SK-N-SH treated with all-trans-retinoic acid at 6 μM for 48 hours (cell line): ENCODE data around the gene JUND.

Experiments
- ATAC-seq: fragments of 200-7000 bp; cut with Tn5 transposase; 3 replicates; pipeline ENCODE4 v1.9.1; 2020; ENCODE audit warnings: mild to moderate bottlenecking, moderate library complexity
- ARNTL ChIP-seq: fragments of 450-650 bp; formaldehyde crosslinking; IDR thresholded peaks from 2 replicates; pipeline ENCODE4 v1.5.0; 2020; ENCODE audit warnings: low read depth, mild to moderate bottlenecking, moderate library complexity, borderline replicate concordance
- BACH2 ChIP-seq: fragments of 250-450 bp; sonication (Bioruptor Pico); IDR thresholded peaks from 2 replicates; pipeline ENCODE4 v1.9.0; 2021; ENCODE audit warnings: mild to moderate bottlenecking, borderline replicate concordance
- CSDC2 ChIP-seq: fragments of 250-450 bp; sonication (Bioruptor Pico); IDR thresholded peaks from 2 replicates; pipeline ENCODE4 v1.5.0; 2020; ENCODE audit warnings: mild to moderate bottlenecking, moderate library complexity
- ESRRG ChIP-seq: fragments of 250-450 bp; sonication (Bioruptor Pico); IDR thresholded peaks from 2 replicates; pipeline ENCODE4 v1.6.1; 2021; ENCODE audit warnings: mild to moderate bottlenecking
- GLIS3 ChIP-seq: fragments of 250-450 bp; sonication (Bioruptor Pico); IDR thresholded peaks from 2 replicates; pipeline ENCODE4 v1.5.0; 2020; ENCODE audit warnings: mild to moderate bottlenecking, moderate library complexity
- ISL1 ChIP-seq: fragments of 250-450 bp; sonication (Bioruptor Pico); IDR thresholded peaks from 2 replicates; pipeline ENCODE4 v2.1.2; 2022; ENCODE audit warnings: mild to moderate bottlenecking, moderate library complexity
- OSR1 ChIP-seq: fragments of 250-450 bp; sonication (Bioruptor Pico); IDR thresholded peaks from 2 replicates; pipeline ENCODE4 v1.8.0; 2022; ENCODE audit warnings: moderate library complexity, mild to moderate bottlenecking, inconsistent platforms
- PPARA ChIP-seq: fragments of 250-450 bp; sonication (Bioruptor Pico); IDR thresholded peaks from 2 replicates; pipeline ENCODE4 v1.5.0; 2020; ENCODE audit warnings: mild to moderate bottlenecking, borderline replicate concordance
- RARB ChIP-seq: fragments of 250-450 bp; sonication (Bioruptor Pico); IDR thresholded peaks from 2 replicates; pipeline ENCODE4 v1.8.0; 2021; ENCODE audit warnings: mild to moderate bottlenecking, moderate library complexity
- TCF4 ChIP-seq: fragments of 250-450 bp; sonication (Bioruptor Pico); IDR thresholded peaks from 2 replicates; pipeline ENCODE4 v1.8.0; 2021; ENCODE audit warnings: mild to moderate bottlenecking, moderate library complexity, borderline replicate concordance
- TOX ChIP-seq: fragments of 250-450 bp; sonication (Bioruptor Pico); IDR thresholded peaks from 2 replicates; pipeline ENCODE4 v1.8.0; 2021; ENCODE audit warnings: mild to moderate bottlenecking, moderate library complexity, borderline replicate concordance
- ZFP3 ChIP-seq: fragments of 250-450 bp; sonication (Bioruptor Pico); IDR thresholded peaks from 2 replicates; pipeline ENCODE4 v1.5.0; 2020; ENCODE audit warnings: mild to moderate bottlenecking, moderate library complexity
- ZFP30 ChIP-seq: fragments of 450-650 bp; formaldehyde crosslinking; IDR thresholded peaks from 2 replicates; pipeline ENCODE4 v1.5.0; 2022; ENCODE audit warnings: mild to moderate bottlenecking, moderate library complexity
- ZNF565 ChIP-seq: fragments of 450-650 bp; formaldehyde crosslinking; conservative IDR thresholded peaks from 2 replicates; pipeline ENCODE4 v1.5.0; 2020; ENCODE audit warnings: low read depth, mild to moderate bottlenecking, moderate library complexity
- ZNF70 ChIP-seq: fragments of 450-650 bp; formaldehyde crosslinking; IDR thresholded peaks from 2 replicates; pipeline ENCODE4 v1.5.0; 2020; ENCODE audit warnings: mild to moderate bottlenecking, moderate library complexity
- TF ChIP-seq, protein P1 (sequence below): fragments of 250-450 bp; sonication (Bioruptor Pico); IDR thresholded peaks from 2 replicates; pipeline ENCODE4 v1.8.0; 2020; ENCODE audit warnings: mild to moderate bottlenecking, moderate library complexity, borderline replicate concordance
- TF ChIP-seq, protein P2 (sequence below): fragments of 250-450 bp; sonication (Bioruptor Pico); IDR thresholded peaks from 2 replicates; pipeline ENCODE4 v1.5.1; 2021; ENCODE audit warnings: mild to moderate bottlenecking, moderate library complexity
- TF ChIP-seq, protein P3 (sequence below): fragments of 250-450 bp; sonication (Bioruptor Pico); IDR thresholded peaks from 2 replicates; pipeline ENCODE4 v1.5.1; 2020; ENCODE audit warnings: low read depth, mild to moderate bottlenecking, moderate library complexity
- TF ChIP-seq, protein P4 (sequence below): fragments of 250-450 bp; sonication (Bioruptor Pico); IDR thresholded peaks from 2 replicates; pipeline ENCODE4 v1.8.0; 2021; ENCODE audit warnings: low read depth, mild to moderate bottlenecking, moderate library complexity, borderline replicate concordance

Gene JUND

DNA sequence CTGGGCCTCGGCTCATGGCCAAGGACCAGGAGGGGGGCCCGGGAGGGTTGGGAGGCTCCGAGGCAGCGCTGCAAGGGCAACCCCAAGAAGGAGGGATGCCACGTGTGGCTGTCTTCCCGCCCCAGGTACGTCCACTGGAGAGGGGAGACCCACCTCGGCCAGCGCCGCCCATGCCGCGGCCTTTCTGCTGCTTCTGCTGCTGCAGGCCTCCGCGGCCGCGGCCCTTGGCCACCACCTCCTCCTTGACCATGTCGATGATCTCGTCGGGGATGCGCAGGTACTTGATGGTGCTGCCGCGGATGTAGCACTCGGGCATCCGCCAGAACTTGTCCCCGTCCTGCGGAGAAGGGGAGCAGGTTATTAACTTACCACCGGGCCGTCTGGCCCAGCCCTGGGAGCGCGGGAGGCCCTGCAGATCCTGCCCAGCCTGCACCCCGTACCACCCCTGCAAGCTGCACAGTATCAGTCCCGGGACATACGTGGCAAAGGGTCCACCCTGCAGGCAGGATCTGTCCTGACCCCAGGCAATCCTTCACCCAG lies 28.2 kb upstream of the JUND start:
- ATAC-seq = no peak
- no peak for TF ChIP-seq BACH2
- TF ChIP-seq, protein P1, sequence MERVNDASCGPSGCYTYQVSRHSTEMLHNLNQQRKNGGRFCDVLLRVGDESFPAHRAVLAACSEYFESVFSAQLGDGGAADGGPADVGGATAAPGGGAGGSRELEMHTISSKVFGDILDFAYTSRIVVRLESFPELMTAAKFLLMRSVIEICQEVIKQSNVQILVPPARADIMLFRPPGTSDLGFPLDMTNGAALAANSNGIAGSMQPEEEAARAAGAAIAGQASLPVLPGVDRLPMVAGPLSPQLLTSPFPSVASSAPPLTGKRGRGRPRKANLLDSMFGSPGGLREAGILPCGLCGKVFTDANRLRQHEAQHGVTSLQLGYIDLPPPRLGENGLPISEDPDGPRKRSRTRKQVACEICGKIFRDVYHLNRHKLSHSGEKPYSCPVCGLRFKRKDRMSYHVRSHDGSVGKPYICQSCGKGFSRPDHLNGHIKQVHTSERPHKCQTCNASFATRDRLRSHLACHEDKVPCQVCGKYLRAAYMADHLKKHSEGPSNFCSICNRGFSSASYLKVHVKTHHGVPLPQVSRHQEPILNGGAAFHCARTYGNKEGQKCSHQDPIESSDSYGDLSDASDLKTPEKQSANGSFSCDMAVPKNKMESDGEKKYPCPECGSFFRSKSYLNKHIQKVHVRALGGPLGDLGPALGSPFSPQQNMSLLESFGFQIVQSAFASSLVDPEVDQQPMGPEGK (CRISPR knock-in tag) = no peak
- TF ChIP-seq, protein P2, sequence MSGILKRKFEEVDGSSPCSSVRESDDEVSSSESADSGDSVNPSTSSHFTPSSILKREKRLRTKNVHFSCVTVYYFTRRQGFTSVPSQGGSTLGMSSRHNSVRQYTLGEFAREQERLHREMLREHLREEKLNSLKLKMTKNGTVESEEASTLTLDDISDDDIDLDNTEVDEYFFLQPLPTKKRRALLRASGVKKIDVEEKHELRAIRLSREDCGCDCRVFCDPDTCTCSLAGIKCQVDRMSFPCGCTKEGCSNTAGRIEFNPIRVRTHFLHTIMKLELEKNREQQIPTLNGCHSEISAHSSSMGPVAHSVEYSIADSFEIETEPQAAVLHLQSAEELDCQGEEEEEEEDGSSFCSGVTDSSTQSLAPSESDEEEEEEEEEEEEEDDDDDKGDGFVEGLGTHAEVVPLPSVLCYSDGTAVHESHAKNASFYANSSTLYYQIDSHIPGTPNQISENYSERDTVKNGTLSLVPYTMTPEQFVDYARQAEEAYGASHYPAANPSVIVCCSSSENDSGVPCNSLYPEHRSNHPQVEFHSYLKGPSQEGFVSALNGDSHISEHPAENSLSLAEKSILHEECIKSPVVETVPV (CRISPR knock-in tag) = no peak
- no peak for TF ChIP-seq ARNTL (CRISPR knock-in tag)
- TF ChIP-seq ESRRG (CRISPR knock-in tag) = no peak
- TF ChIP-seq, protein P3, sequence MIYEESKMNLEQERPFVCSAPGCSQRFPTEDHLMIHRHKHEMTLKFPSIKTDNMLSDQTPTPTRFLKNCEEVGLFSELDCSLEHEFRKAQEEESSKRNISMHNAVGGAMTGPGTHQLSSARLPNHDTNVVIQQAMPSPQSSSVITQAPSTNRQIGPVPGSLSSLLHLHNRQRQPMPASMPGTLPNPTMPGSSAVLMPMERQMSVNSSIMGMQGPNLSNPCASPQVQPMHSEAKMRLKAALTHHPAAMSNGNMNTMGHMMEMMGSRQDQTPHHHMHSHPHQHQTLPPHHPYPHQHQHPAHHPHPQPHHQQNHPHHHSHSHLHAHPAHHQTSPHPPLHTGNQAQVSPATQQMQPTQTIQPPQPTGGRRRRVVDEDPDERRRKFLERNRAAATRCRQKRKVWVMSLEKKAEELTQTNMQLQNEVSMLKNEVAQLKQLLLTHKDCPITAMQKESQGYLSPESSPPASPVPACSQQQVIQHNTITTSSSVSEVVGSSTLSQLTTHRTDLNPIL = no peak
- TF ChIP-seq TCF4 (CRISPR knock-in tag) = no peak
- TF ChIP-seq CSDC2 (CRISPR knock-in tag) = no peak

DNA sequence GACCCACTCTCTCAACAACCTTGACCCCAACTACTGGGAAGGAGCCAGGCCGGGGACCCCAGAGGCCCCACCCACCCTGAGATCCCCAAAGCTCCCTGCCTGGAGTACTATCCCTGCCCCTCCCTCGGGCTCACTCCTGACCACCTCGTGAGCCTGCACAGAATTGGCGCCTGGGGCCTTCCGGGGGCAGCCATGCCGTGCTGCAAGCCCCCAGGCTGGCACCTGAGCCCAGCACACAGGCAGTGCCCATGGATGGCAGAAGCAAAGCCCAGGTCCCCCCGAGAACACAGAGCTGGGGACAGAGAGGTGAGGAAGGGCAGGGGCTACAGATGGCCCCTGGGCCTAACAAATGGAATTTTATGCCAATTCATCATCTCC lies 27.5 kb upstream of the JUND start:
- TF ChIP-seq PPARA (CRISPR knock-in tag) (no peak), TOX (no peak), OSR1 (CRISPR knock-in tag) (no peak), ZFP3 (CRISPR knock-in tag) (no peak), ARNTL (CRISPR knock-in tag) (no peak), TCF4 (CRISPR knock-in tag) (no peak), GLIS3 (CRISPR knock-in tag) (no peak), RARB (CRISPR knock-in tag) (no peak), ZNF70 (CRISPR knock-in tag) (no peak), ISL1 (CRISPR knock-in tag) (no peak), ZFP30 (no peak), ZNF565 (CRISPR knock-in tag) (no peak)
- TF ChIP-seq, protein P2 (CRISPR knock-in tag) = no peak
- TF ChIP-seq, protein P4, sequence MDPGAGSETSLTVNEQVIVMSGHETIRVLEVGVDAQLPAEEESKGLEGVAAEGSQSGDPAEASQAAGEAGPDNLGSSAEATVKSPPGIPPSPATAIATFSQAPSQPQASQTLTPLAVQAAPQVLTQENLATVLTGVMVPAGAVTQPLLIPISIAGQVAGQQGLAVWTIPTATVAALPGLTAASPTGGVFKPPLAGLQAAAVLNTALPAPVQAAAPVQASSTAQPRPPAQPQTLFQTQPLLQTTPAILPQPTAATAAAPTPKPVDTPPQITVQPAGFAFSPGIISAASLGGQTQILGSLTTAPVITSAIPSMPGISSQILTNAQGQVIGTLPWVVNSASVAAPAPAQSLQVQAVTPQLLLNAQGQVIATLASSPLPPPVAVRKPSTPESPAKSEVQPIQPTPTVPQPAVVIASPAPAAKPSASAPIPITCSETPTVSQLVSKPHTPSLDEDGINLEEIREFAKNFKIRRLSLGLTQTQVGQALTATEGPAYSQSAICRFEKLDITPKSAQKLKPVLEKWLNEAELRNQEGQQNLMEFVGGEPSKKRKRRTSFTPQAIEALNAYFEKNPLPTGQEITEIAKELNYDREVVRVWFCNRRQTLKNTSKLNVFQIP (CRISPR knock-in tag) = no peak
- TF ChIP-seq, protein P1 (CRISPR knock-in tag) = no peak
- TF ChIP-seq, all 23 proteins: peak for 0
- ATAC-seq = no peak
